GM23338 (cell line): ENCODE results near the gene MIAT. TPM values are rescaled to one million over a fixed set of nuclear protein-coding genes. Genes with fewer than 3 reads are reported as not detected.
A peak's percentile ranks its signal among the peaks of the same experiment; 100 is the strongest.
"Not testable (repeated sequence)": the region's sequence is repeated elsewhere in the genome, so short reads cannot be mapped to it uniquely, and the experiment has no call there.

Experiments used
- ATAC-seq: fragments of 200-7000 bp; cut with Tn5 transposase; 3 replicates; pipeline ENCODE4 v1.9.1; 2020
- DNase-seq: peaks from one replicate; pipeline ENCODE4 v3.0.0-alpha.2; 2015; ENCODE audit warnings: low spot score
- H2AFZ ChIP-seq: fragments of 200-600 bp; sonication (generic); 2 replicates; pipeline ENCODE4 v1.8.0; 2016; ENCODE audit warnings: antibody characterized with exemption, mild to moderate bottlenecking, moderate library complexity
- H3F3A ChIP-seq: fragments of 200-600 bp; sonication (generic); replicated peaks from 2 replicates; pipeline ENCODE4 v1.8.0; 2017; ENCODE audit warnings: antibody characterized with exemption, mixed run types, low read depth
- H3K27ac ChIP-seq: fragments of 200-600 bp; sonication (generic); 2 replicates; pipeline ENCODE4 v1.6.1; 2016; ENCODE audit warnings: low read depth
- H3K27me3 ChIP-seq: fragments of 200-600 bp; sonication (generic); 2 replicates; pipeline ENCODE4 v1.8.0; 2016; ENCODE audit warnings: mild to moderate bottlenecking, mixed run types, moderate library complexity; ENCODE audit not compliant: insufficient read depth
- H3K36me3 ChIP-seq: fragments of 200-600 bp; sonication (generic); 2 replicates; pipeline ENCODE4 v1.8.0; 2016; ENCODE audit warnings: mild to moderate bottlenecking; ENCODE audit not compliant: insufficient read depth
- H3K4me1 ChIP-seq: fragments of 200-600 bp; sonication (generic); 2 replicates; pipeline ENCODE4 v1.8.0; 2016; ENCODE audit warnings: mild to moderate bottlenecking, moderate library complexity; ENCODE audit not compliant: insufficient read depth
- H3K4me2 ChIP-seq: fragments of 200-600 bp; sonication (generic); 2 replicates; pipeline ENCODE4 v1.7.1; 2017; ENCODE audit warnings: mixed run types
- H3K4me3 ChIP-seq: fragments of 200-600 bp; sonication (generic); 2 replicates; pipeline ENCODE4 v1.6.1; 2016; ENCODE audit warnings: mixed run types
- H3K79me2 ChIP-seq: fragments of 200-600 bp; sonication (generic); replicated peaks from 2 replicates; pipeline ENCODE4 v1.8.0; 2017; ENCODE audit warnings: mild to moderate bottlenecking; ENCODE audit not compliant: insufficient read depth
- H3K9me2 ChIP-seq: fragments of 200-600 bp; sonication (generic); 2 replicates; pipeline ENCODE4 v1.8.0; 2017; ENCODE audit not compliant: insufficient read depth
- H4K20me1 ChIP-seq: fragments of 200-600 bp; sonication (generic); replicated peaks from 2 replicates; pipeline ENCODE4 v1.8.0; 2017; ENCODE audit warnings: mild to moderate bottlenecking; ENCODE audit not compliant: insufficient read depth
- H3K27ac Mint-ChIP-seq: 2 replicates; pipeline ENCODE4 v1.8.0; 2020; ENCODE audit warnings: inconsistent platforms, mild to moderate bottlenecking, moderate library complexity, mixed read lengths
- H3K27me3 Mint-ChIP-seq: 3 replicates; pipeline ENCODE4 v1.8.0; 2022; ENCODE audit warnings: low read depth, mild to moderate bottlenecking, moderate library complexity, mixed read lengths, inconsistent platforms; ENCODE audit not compliant: insufficient read depth, poor library complexity
- H3K36me3 Mint-ChIP-seq: 3 replicates; pipeline ENCODE4 v1.8.0; 2021; ENCODE audit warnings: low read depth, mild to moderate bottlenecking, inconsistent platforms, moderate library complexity, mixed read lengths
- H3K4me1 Mint-ChIP-seq: 3 replicates; pipeline ENCODE4 v1.8.0; 2020; ENCODE audit warnings: mild to moderate bottlenecking, inconsistent platforms, mixed read lengths
- H3K4me3 Mint-ChIP-seq: 3 replicates; pipeline ENCODE4 v1.8.0; 2021; ENCODE audit warnings: moderate library complexity, mild to moderate bottlenecking, inconsistent platforms, mixed read lengths
- H3K9me3 Mint-ChIP-seq: 3 replicates; pipeline ENCODE4 v1.8.0; 2020; ENCODE audit warnings: moderate library complexity, mild to moderate bottlenecking, inconsistent platforms, mixed read lengths
- EZH2 ChIP-seq: fragments of 200-600 bp; sonication (generic); IDR thresholded peaks from one replicate; pipeline ENCODE4 v1.8.0; 2017; ENCODE audit warnings: antibody characterized with exemption, mild to moderate bottlenecking, low read depth; ENCODE audit not compliant: unreplicated experiment
- EZH2phosphoT487 ChIP-seq: fragments of 200-600 bp; sonication (generic); IDR thresholded peaks from one replicate; pipeline ENCODE4 v1.8.1; 2018; ENCODE audit warnings: antibody characterized with exemption; ENCODE audit not compliant: unreplicated experiment
- JUNB ChIP-seq: IDR thresholded peaks from one replicate; pipeline ENCODE4 v1.6.1; 2016; ENCODE audit warnings: antibody characterized with exemption; ENCODE audit not compliant: unreplicated experiment
- NANOG ChIP-seq: IDR thresholded peaks from 2 replicates; pipeline ENCODE4 v1.6.1; 2016; ENCODE audit warnings: antibody characterized with exemption, borderline replicate concordance
- POLR2AphosphoS5 ChIP-seq: IDR thresholded peaks from 2 replicates; pipeline ENCODE4 v1.6.1; 2016; ENCODE audit warnings: antibody characterized with exemption, low read depth
- REST ChIP-seq: IDR thresholded peaks from one replicate; pipeline ENCODE4 v1.6.1; 2018; ENCODE audit warnings: antibody characterized with exemption; ENCODE audit not compliant: unreplicated experiment
- STAT1 ChIP-seq: IDR thresholded peaks from one replicate; pipeline ENCODE4 v1.6.1; 2016; ENCODE audit warnings: antibody characterized with exemption; ENCODE audit not compliant: unreplicated experiment
- polyA plus RNA-seq: library from polyadenylated mRNA; unstranded; fragments of >200 nt; fragmentation: Nextera tagmentation; extraction: Ambion mirVana; gene quantifications from 2 replicates; pipeline ENCODE4 v1.2.1, GENCODE V29; 2016
- total RNA-seq: library from RNA; depleted of rRNA; stranded (reverse); fragments of >200 nt; shearing (Covaris generic); gene quantifications from 2 replicates; pipeline ENCODE4 v1.2.3, GENCODE V29; 2014

The MIAT gene
- total and polyA plus RNA-seq, 2 experiments from 2014 or later = 10.0 to 63.6 TPM

- DNase-seq (no peak), ATAC-seq (no peak)
- Histone ChIP-seq H3K9me2 (no peaks in the 10 kb centered on the region; the same call in 1 of the 2 replicates), H3K36me3 (no peaks in the 10 kb centered on the region), H2AFZ (no peak overlapping the region), H3F3A (peaks cover 17% of the 10 kb centered on the region), H3K27ac (no peak overlapping the region), H3K27me3 (peaks cover 34% of the 10 kb centered on the region), H3K79me2 (no peaks in the 10 kb centered on the region), H4K20me1 (no peaks in the 10 kb centered on the region), H3K4me1 (peaks cover 72% of the 10 kb centered on the region), H3K4me2 (peak overlapping the region; percentile 75), H3K4me3 (peak overlapping the region; percentile 46; the same call in 1 of the 2 replicates)
- TF ChIP-seq STAT1 (no peak), REST (no peak), EZH2 (no peak), POLR2AphosphoS5 (no peak)
- no peaks in the 10 kb centered on the region for H3K9me3 Mint-ChIP-seq
- no peaks in the 10 kb centered on the region for H3K36me3 Mint-ChIP-seq
- H3K27me3 Mint-ChIP-seq = peaks cover 50% of the 10 kb centered on the region
- H3K4me3 Mint-ChIP-seq = no peak overlapping the region; the same call in 2 of the 3 replicates
- H3K4me1 Mint-ChIP-seq = peaks cover 65% of the 10 kb centered on the region
- H3K27ac Mint-ChIP-seq = no peak overlapping the region
These were observed 44.7 kb upstream of the MIAT start for GRCh38 chr22:26612652-26613051.

DNA sequence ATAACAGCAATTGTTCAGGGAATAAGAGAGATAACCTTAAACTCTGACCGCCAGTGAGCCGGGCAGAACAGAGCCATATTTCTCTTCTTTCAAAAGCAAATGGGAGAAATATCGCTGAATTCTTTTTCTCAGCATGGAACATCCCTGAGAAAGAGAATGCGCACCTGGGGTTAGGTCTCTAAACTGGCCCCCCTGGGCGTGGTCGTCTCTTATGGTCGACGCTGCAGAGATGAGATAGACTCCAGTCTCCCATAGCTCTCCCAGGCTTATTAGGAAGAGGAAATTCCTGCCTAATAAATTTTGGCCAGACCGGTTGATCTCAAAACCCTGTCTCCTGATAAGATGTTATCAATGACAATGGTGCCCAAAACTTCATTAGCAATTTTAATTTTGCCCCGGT, 43.6 kb upstream of the MIAT start:
- Histone ChIP-seq H3K4me2 (peak overlapping the region; percentile 75), H3K4me1 (peaks cover 69% of the 10 kb centered on the region), H3K4me3 (peak overlapping the region; percentile 46), H3K27me3 (peaks cover 34% of the 10 kb centered on the region), H3F3A (peaks cover 17% of the 10 kb centered on the region)
- H3K9me2 ChIP-seq, H3K36me3 Mint-ChIP-seq, ATAC-seq, H3K9me3 Mint-ChIP-seq, H2AFZ ChIP-seq, H3K79me2 ChIP-seq, H4K20me1 ChIP-seq, H3K36me3 ChIP-seq, H3K27ac ChIP-seq: not testable (repeated sequence)
- peak; percentile 58 for TF ChIP-seq POLR2AphosphoS5
- peak; percentile 86 for DNase-seq
- Mint-ChIP-seq H3K4me3 (peak overlapping the region; percentile 63), H3K4me1 (peaks cover 57% of the 10 kb centered on the region), H3K27me3 (peaks cover 53% of the 10 kb centered on the region), H3K27ac (0 out of 2 replicates have a peak overlapping the region, but pooled peaks have one; percentile 56)

DNA sequence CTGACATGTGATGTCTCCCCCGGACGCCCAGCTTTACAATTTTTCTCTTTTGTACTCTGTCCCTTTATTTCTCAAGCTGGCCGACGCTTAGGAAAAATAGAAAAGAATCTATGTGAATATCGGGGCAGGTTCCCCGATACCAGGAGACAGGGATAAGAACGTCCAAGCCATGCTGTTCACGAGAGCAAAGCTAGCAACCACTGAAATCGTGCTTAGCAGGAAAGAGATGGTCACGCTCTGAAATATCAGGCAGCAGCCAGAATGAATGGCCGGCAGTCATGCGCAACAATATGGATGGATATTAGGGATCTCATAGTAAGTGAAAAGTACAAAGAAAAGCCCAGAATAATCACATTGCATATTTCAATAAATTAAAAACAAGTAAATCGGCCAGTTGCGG, 43.1 kb upstream of the MIAT start:
- Histone ChIP-seq H3K27me3 (peaks cover 34% of the 10 kb centered on the region), H2AFZ (no peak overlapping the region), H3F3A (peaks cover 17% of the 10 kb centered on the region), H3K4me2 (peak overlapping the region; percentile 75), H3K36me3 (no peaks in the 10 kb centered on the region), H3K27ac (peak overlapping the region; percentile 43; the same call in 1 of the 2 replicates), H3K4me1 (peaks cover 64% of the 10 kb centered on the region), H3K4me3 (peak overlapping the region; percentile 46), H3K9me2 (no peaks in the 10 kb centered on the region; the same call in 1 of the 2 replicates), H4K20me1 (no peaks in the 10 kb centered on the region), H3K79me2 (no peaks in the 10 kb centered on the region)
- Mint-ChIP-seq H3K36me3 (no peaks in the 10 kb centered on the region; the same call in 2 of the 3 replicates), H3K4me1 (peaks cover 59% of the 10 kb centered on the region), H3K4me3 (peak overlapping the region; percentile 63), H3K27ac (peak overlapping the region; percentile 43; the same call in 1 of the 2 replicates), H3K9me3 (no peaks in the 10 kb centered on the region), H3K27me3 (peaks cover 52% of the 10 kb centered on the region)
- no peak for DNase-seq
- no peak for ATAC-seq
- TF ChIP-seq EZH2 = no peak
- no peak for TF ChIP-seq EZH2phosphoT487
- TF ChIP-seq NANOG = no peak
- TF ChIP-seq JUNB = no peak
